Measurements from ENCODE around the gene CAMK1G. TPM values are rescaled to one million over a fixed set of nuclear protein-coding genes. Genes with fewer than 3 reads are reported as not detected.

CAMK1G gene
- total RNA-seq, 1 experiment from 2014 or later: not detected

DNA sequence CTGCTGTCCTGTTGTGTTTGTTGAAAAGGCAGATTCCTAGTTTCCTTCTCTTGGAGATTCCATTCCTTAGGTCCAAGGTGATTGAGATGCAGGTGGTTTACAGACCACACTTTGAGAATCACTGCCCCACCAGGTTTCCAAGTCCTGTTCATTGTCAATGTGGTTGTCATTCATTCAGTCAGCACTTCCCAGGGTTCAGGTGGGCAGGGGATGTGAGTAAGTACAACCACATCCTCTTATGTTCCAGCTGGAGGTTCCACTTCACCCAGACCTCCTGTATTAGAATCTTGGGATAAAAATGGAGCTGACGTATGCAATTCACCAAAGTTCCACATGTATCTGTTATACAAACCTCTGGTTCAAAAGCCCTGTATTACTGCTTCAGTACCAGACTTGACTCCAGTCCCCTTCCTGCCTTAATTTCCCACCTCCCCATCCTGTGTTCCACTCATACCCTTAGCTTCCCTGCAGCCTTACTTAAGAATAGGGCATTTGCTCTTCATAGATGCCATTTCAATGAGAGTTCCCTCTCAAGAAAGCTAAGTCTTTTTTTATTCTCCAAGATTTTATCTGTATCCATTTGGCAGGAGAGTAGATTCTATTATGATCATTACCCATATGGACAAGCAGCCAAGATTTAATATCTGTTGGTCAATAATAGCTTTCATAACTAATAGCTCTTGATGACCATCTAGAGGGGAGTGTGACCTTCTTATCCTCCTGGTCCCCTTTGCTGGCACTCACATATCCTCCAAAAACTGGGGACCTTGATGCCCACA is 46.0 kb upstream of the CAMK1G start:
- Histone ChIP-seq H3K4me1 (no peaks in the 10 kb centered on the region), H3K36me3 (ENCODE audit: control insufficient read depth, insufficient read depth, low read length) (no peaks in the 10 kb centered on the region), H3K4me3 (ENCODE audit: low read depth, low read length) (no peak overlapping the region), H3K9me3 (no peaks in the 10 kb centered on the region), H3K27me3 (replicated peaks; ENCODE audit: control insufficient read depth, insufficient read depth, low read length) (no peaks in the 10 kb centered on the region)
- H3K27me3 Mint-ChIP-seq (ENCODE audit: insufficient read depth, unreplicated experiment): peaks cover 7% of the 10 kb centered on the region
- H3K36me3 Mint-ChIP-seq (ENCODE audit: insufficient read depth, unreplicated experiment): no peaks in the 10 kb centered on the region
- intact Hi-C loops (cut with micrococcal nuclease; ENCODE audit: unreplicated experiment): no loop called here
- no peak for DNase-seq
- TF ChIP-seq, protein P1, sequence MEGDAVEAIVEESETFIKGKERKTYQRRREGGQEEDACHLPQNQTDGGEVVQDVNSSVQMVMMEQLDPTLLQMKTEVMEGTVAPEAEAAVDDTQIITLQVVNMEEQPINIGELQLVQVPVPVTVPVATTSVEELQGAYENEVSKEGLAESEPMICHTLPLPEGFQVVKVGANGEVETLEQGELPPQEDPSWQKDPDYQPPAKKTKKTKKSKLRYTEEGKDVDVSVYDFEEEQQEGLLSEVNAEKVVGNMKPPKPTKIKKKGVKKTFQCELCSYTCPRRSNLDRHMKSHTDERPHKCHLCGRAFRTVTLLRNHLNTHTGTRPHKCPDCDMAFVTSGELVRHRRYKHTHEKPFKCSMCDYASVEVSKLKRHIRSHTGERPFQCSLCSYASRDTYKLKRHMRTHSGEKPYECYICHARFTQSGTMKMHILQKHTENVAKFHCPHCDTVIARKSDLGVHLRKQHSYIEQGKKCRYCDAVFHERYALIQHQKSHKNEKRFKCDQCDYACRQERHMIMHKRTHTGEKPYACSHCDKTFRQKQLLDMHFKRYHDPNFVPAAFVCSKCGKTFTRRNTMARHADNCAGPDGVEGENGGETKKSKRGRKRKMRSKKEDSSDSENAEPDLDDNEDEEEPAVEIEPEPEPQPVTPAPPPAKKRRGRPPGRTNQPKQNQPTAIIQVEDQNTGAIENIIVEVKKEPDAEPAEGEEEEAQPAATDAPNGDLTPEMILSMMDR (IDR thresholded peaks at IDR 0.05; ENCODE audit: insufficient read depth in 1 of 2, low read depth in 1 of 2, low read length in 1 of 2, severe bottlenecking in 1 of 2, unreplicated experiment in 1 of 2): no peak
- H3K4me3 Mint-ChIP-seq (ENCODE audit: unreplicated experiment): no peak overlapping the region
- no TSS peak for BruUV-seq (replicated peaks)
- CTCF ChIA-PET: interaction anchor here (0.5 kb wide), 1 partner anchor 448 kb away, joined by 6 read pairs; no protein-coding TSS in a partner anchor
- POLR2A ChIA-PET: no interaction called here
- H3K4me1 Mint-ChIP-seq (ENCODE audit: low read depth, unreplicated experiment): no peaks in the 10 kb centered on the region
- no peak overlapping the region for H3K27ac Mint-ChIP-seq (ENCODE audit: unreplicated experiment)
- H3K9me3 Mint-ChIP-seq (ENCODE audit: unreplicated experiment): peaks cover 10% of the 10 kb centered on the region

- no peak overlapping the region for H3K27ac Mint-ChIP-seq (ENCODE audit: unreplicated experiment)
- no peaks in the 10 kb centered on the region for H3K36me3 Mint-ChIP-seq (ENCODE audit: insufficient read depth, unreplicated experiment)
- TF ChIP-seq, protein P1 (IDR thresholded peaks at IDR 0.05; ENCODE audit: insufficient read depth in 1 of 2, low read depth in 1 of 2, low read length in 1 of 2, severe bottlenecking in 1 of 2, unreplicated experiment in 1 of 2): no peak
- ChIA-PET POLR2A (no interaction called here), CTCF (no interaction called here)
- H3K4me1 Mint-ChIP-seq (ENCODE audit: low read depth, unreplicated experiment): peaks cover 6% of the 10 kb centered on the region
- no TSS peak for BruUV-seq (replicated peaks)
- Histone ChIP-seq H3K27me3 (replicated peaks; ENCODE audit: control insufficient read depth, insufficient read depth, low read length) (no peaks in the 10 kb centered on the region), H3K4me3 (ENCODE audit: low read depth, low read length) (no peak overlapping the region), H3K4me1 (no peaks in the 10 kb centered on the region), H3K9me3 (no peaks in the 10 kb centered on the region), H3K36me3 (ENCODE audit: control insufficient read depth, insufficient read depth, low read length) (no peaks in the 10 kb centered on the region)
- DNase-seq: no peak
- H3K4me3 Mint-ChIP-seq (ENCODE audit: unreplicated experiment): no peak overlapping the region
- intact Hi-C loops (cut with micrococcal nuclease; ENCODE audit: unreplicated experiment): no loop called here
- H3K27me3 Mint-ChIP-seq (ENCODE audit: insufficient read depth, unreplicated experiment): peaks cover 3% of the 10 kb centered on the region
- H3K9me3 Mint-ChIP-seq (ENCODE audit: unreplicated experiment): no peaks in the 10 kb centered on the region
Measured at GRCh38 chr1:209539576-209539975, 43.9 kb upstream of the CAMK1G start.

GRCh38 chr1:209542585-209542984 is 40.9 kb upstream of the CAMK1G start:
- TF ChIP-seq, protein P1 (IDR thresholded peaks at IDR 0.05; ENCODE audit: insufficient read depth in 1 of 2, low read depth in 1 of 2, low read length in 1 of 2, severe bottlenecking in 1 of 2, unreplicated experiment in 1 of 2): no peak
- DNase-seq: no peak
- Mint-ChIP-seq H3K4me3 (ENCODE audit: unreplicated experiment) (no peak overlapping the region), H3K4me1 (ENCODE audit: low read depth, unreplicated experiment) (peaks cover 14% of the 10 kb centered on the region), H3K36me3 (ENCODE audit: insufficient read depth, unreplicated experiment) (no peaks in the 10 kb centered on the region), H3K27ac (ENCODE audit: unreplicated experiment) (no peak overlapping the region), H3K9me3 (ENCODE audit: unreplicated experiment) (peaks cover 9% of the 10 kb centered on the region), H3K27me3 (ENCODE audit: insufficient read depth, unreplicated experiment) (no peaks in the 10 kb centered on the region)
- no TSS peak for BruUV-seq (replicated peaks)
- ChIA-PET CTCF (no interaction called here), POLR2A (no interaction called here)
- no peaks in the 10 kb centered on the region for H3K9me3 ChIP-seq
- intact Hi-C loops (cut with micrococcal nuclease; ENCODE audit: unreplicated experiment): no loop called here
- no peaks in the 10 kb centered on the region for H3K4me1 ChIP-seq
- H3K27me3 ChIP-seq (replicated peaks; ENCODE audit: control insufficient read depth, insufficient read depth, low read length): no peaks in the 10 kb centered on the region
- no peaks in the 10 kb centered on the region for H3K36me3 ChIP-seq (ENCODE audit: control insufficient read depth, insufficient read depth, low read length)
- no peak overlapping the region for H3K4me3 ChIP-seq (ENCODE audit: low read depth, low read length)

Measured in Caco-2 (cell line).